GM10248 (cell line): Measurements from ENCODE around the gene GTF2H3.

Experiments used
- CTCF ChIA-PET: fragments of 300-600 bp; sonication (Branson Sonifier 250); formaldehyde crosslinking; extraction: SDS; loops from one replicate; lab custom pipeline; 2021; ENCODE audit warnings: antibody characterized with exemption; lab: Yijun Ruan, JAX
- POLR2A ChIA-PET: fragments of 350-650 bp; sonication (Branson Sonifier 250); formaldehyde crosslinking; extraction: SDS; loops from one replicate; lab custom pipeline; 2020; ENCODE audit warnings: antibody characterized with exemption; lab: Yijun Ruan, JAX
- DNase-seq: peaks from one replicate; pipeline ENCODE4 v3.0.0; 2012; ENCODE audit errors: extremely low spot score
- CTCF ChIP-seq: IDR thresholded peaks from 2 replicates; pipeline ENCODE4 v1.5.1; 2012; ENCODE audit warnings: mild to moderate bottlenecking, low read depth; ENCODE audit errors: extremely low read depth, missing control alignments, control extremely low read depth

Gene GTF2H3

DNA sequence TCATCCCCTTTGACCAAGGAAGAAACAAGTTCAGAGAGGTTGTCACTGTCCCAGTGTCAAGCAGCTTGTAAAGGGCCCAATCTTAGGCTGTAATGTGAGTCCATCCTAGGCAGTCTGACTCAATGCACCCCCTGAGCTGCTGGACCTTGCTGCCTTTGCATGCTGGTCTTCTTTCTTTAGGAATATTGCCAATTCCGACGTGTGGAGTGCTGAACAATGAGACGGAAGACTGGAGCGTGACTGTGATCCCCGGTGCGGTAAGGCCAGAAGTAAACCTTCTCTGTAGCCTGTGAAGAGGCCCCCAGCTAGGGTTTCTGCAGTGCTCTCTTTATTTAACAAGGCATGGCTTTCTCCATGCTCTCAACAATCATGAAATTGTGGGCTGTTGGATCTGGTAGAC, 38.2 kb downstream of the GTF2H3 start:
- POLR2A ChIA-PET = no interaction called here
- TF ChIP-seq CTCF = no peak
- CTCF ChIA-PET = interaction anchor here (1.0 to 1.4 kb wide), 4 partner anchors 9 to 41 kb away, joined by 3 to 6 read pairs (median 3); no protein-coding TSS in a partner anchor
- no peak for DNase-seq

- POLR2A ChIA-PET = no interaction called here
- TF ChIP-seq CTCF = no peak
- CTCF ChIA-PET = interaction anchor here (1.4 to 2.9 kb wide), 2 partner anchors 19 to 38 kb away, joined by 4 to 10 read pairs; no protein-coding TSS in a partner anchor
- no peak for DNase-seq
These were observed 41.8 kb downstream of the GTF2H3 start for GRCh38 chr12:123675436-123675835.

GRCh38 chr12:123676616-123677320, 43.1 kb downstream of the GTF2H3 start:
- CTCF ChIA-PET = interaction anchor here (1.1 to 2.9 kb wide), 2 partner anchors 15 to 20 kb away, joined by 3 to 10 read pairs; no protein-coding TSS in a partner anchor
- no peak for TF ChIP-seq CTCF
- DNase-seq = no peak
- POLR2A ChIA-PET = no interaction called here

GRCh38 chr12:123678981-123679380, 45.4 kb downstream of the GTF2H3 start:
- no peak for TF ChIP-seq CTCF
- POLR2A ChIA-PET = interaction anchor here (1.1 kb wide), 1 partner anchor 35 kb away, joined by 3 read pairs; no protein-coding TSS in a partner anchor
- CTCF ChIA-PET = no interaction called here
- no peak for DNase-seq

- no peak for TF ChIP-seq CTCF
- peak; percentile 39 for DNase-seq
- ChIA-PET POLR2A (no interaction called here), CTCF (interaction anchor here (1.2 kb wide), 1 partner anchor 15 kb away, joined by 5 read pairs; no protein-coding TSS in a partner anchor)
These were observed 48.0 kb downstream of the GTF2H3 start for GRCh38 chr12:123681605-123682004.

GRCh38 chr12:123683964-123684363, 50.3 kb downstream of the GTF2H3 start:
- no peak for TF ChIP-seq CTCF
- POLR2A ChIA-PET = no interaction called here
- CTCF ChIA-PET = interaction anchor here (1.1 kb wide), 1 partner anchor 10 kb away, joined by 3 read pairs; no protein-coding TSS in a partner anchor
- DNase-seq = no peak
